ENCODE results near the gene KMT2B.

Gene KMT2B

DNA sequence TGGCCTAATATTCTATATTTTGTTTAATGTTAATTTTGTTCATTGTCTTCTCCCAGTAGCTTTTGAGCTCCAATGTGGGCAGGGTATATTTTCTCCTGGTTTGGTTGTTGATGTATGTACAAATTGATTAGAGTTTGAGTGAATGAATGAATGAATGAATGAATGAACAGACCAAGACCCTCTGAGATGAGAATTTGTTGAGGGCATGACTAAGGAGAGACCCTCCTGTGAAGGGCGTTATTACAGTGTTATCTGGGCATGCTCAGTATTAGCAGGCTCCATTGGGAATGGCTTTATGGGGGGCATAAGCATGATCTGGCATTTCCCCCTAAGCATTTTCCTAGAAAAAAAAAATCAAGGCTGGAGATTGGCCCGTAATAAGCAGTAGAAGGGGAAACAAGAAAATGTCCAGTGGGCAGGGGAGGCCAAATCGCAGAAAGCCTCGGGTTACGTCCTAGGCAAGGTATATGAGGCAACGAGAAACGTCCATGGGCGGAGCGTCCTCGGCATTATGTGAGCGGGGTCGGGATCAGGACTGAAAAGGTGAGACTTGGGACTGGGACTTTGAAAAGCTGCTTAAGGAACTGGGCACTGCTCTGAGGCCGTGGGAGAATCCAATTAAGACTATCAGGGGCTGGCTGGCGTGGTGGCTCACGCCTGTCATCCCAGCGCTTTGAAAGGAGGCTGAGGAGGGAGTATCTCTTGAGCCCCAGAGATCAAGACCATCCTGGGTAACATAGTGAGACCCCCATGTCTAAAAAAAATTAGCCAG lies 56.7 kb downstream of the KMT2B start:
- CTCF ChIA-PET: interaction anchor here (0.7 to 1.8 kb wide), 5 partner anchors 9 to 294 kb away, joined by 3 to 5 read pairs (median 3); partner anchors contain the start of genes PSENEN and U2AF1L4
- POLR2A ChIA-PET: interaction anchor here (0.5 to 3.8 kb wide), 10 partner anchors 9 to 512 kb away, joined by 3 to 39 read pairs (median 7); partner anchors contain the start of genes IGFLR1, LIN37, PSENEN and U2AF1L4
- TF ChIP-seq ZNF623 (tag by site-specific recombination; IDR thresholded peaks at IDR 0.05): no peak
- no peak for TF ChIP-seq GLI4 (tag by site-specific recombination; IDR thresholded peaks at IDR 0.05)
- TF ChIP-seq, protein P1, sequence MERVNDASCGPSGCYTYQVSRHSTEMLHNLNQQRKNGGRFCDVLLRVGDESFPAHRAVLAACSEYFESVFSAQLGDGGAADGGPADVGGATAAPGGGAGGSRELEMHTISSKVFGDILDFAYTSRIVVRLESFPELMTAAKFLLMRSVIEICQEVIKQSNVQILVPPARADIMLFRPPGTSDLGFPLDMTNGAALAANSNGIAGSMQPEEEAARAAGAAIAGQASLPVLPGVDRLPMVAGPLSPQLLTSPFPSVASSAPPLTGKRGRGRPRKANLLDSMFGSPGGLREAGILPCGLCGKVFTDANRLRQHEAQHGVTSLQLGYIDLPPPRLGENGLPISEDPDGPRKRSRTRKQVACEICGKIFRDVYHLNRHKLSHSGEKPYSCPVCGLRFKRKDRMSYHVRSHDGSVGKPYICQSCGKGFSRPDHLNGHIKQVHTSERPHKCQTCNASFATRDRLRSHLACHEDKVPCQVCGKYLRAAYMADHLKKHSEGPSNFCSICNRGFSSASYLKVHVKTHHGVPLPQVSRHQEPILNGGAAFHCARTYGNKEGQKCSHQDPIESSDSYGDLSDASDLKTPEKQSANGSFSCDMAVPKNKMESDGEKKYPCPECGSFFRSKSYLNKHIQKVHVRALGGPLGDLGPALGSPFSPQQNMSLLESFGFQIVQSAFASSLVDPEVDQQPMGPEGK (tag by site-specific recombination; IDR thresholded peaks at IDR 0.05): peak; percentile 21; the same call in 1 of the 2 replicates
- TF ChIP-seq ZNF24 (tag by site-specific recombination; IDR thresholded peaks at IDR 0.05): peak; percentile 99
- TF ChIP-seq PRDM4 (tag by site-specific recombination; IDR thresholded peaks at IDR 0.05): peak; percentile 71; the same call in 1 of the 2 replicates
- TF ChIP-seq GLIS2 (tag by site-specific recombination; IDR thresholded peaks at IDR 0.05): no peak
- TF ChIP-seq ZNF311 (tag by site-specific recombination; IDR thresholded peaks at IDR 0.05; ENCODE audit: borderline replicate concordance): no peak
- TF ChIP-seq SP7 (tag by site-specific recombination; IDR thresholded peaks at IDR 0.05): no peak
- TF ChIP-seq ZNF529 (tag by site-specific recombination; IDR thresholded peaks at IDR 0.05; ENCODE audit: insufficient replicate concordance): no peak
- TF ChIP-seq, protein P2, sequence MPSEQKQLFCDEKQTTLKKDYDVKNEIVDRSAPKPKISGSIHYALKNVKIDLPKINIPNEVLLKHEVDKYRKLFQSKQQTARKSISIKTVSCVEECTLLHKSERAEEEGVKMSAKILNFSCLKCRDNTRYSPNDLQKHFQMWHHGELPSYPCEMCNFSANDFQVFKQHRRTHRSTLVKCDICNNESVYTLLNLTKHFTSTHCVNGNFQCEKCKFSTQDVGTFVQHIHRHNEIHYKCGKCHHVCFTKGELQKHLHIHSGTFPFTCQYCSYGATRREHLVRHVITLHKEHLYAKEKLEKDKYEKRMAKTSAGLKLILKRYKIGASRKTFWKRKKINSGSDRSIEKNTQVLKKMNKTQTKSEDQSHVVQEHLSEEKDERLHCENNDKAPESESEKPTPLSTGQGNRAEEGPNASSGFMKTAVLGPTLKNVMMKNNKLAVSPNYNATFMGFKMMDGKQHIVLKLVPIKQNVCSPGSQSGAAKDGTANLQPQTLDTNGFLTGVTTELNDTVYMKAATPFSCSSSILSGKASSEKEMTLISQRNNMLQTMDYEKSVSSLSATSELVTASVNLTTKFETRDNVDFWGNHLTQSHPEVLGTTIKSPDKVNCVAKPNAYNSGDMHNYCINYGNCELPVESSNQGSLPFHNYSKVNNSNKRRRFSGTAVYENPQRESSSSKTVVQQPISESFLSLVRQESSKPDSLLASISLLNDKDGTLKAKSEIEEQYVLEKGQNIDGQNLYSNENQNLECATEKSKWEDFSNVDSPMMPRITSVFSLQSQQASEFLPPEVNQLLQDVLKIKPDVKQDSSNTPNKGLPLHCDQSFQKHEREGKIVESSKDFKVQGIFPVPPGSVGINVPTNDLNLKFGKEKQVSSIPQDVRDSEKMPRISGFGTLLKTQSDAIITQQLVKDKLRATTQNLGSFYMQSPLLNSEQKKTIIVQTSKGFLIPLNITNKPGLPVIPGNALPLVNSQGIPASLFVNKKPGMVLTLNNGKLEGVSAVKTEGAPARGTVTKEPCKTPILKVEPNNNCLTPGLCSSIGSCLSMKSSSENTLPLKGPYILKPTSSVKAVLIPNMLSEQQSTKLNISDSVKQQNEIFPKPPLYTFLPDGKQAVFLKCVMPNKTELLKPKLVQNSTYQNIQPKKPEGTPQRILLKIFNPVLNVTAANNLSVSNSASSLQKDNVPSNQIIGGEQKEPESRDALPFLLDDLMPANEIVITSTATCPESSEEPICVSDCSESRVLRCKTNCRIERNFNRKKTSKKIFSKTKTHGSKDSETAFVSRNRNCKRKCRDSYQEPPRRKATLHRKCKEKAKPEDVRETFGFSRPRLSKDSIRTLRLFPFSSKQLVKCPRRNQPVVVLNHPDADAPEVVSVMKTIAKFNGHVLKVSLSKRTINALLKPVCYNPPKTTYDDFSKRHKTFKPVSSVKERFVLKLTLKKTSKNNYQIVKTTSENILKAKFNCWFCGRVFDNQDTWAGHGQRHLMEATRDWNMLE (tag by site-specific recombination; conservative IDR thresholded peaks at IDR 0.05; ENCODE audit: low read depth): no peak
- no peak for TF ChIP-seq ZFP3 (tag by site-specific recombination; IDR thresholded peaks at IDR 0.05; ENCODE audit: low read depth)
- TF ChIP-seq, protein P3, sequence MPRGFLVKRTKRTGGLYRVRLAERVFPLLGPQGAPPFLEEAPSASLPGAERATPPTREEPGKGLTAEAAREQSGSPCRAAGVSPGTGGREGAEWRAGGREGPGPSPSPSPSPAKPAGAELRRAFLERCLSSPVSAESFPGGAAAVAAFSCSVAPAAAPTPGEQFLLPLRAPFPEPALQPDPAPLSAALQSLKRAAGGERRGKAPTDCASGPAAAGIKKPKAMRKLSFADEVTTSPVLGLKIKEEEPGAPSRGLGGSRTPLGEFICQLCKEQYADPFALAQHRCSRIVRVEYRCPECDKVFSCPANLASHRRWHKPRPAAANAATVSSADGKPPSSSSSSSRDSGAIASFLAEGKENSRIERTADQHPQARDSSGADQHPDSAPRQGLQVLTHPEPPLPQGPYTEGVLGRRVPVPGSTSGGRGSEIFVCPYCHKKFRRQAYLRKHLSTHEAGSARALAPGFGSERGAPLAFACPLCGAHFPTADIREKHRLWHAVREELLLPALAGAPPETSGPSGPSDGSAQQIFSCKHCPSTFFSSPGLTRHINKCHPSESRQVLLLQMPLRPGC (tag by site-specific recombination; IDR thresholded peaks at IDR 0.05): 0 out of 2 replicates have a peak, but pooled peaks have one; percentile 13
- peak; percentile 32; the same call in 1 of the 2 replicates for TF ChIP-seq REST (tag by site-specific recombination; IDR thresholded peaks at IDR 0.05)
- TF ChIP-seq ZNF10 (tag by site-specific recombination; IDR thresholded peaks at IDR 0.05): peak; percentile 88
- no peak for TF ChIP-seq ZNF341 (tag by site-specific recombination; IDR thresholded peaks at IDR 0.05; ENCODE audit: low read depth)
- TF ChIP-seq REPIN1 (tag by site-specific recombination; IDR thresholded peaks at IDR 0.05; ENCODE audit: low read depth): no peak
- peak; percentile 65 for TF ChIP-seq ZBTB17 (tag by site-specific recombination; IDR thresholded peaks at IDR 0.05)

More for the DNA sequence above, 56.7 kb downstream of the KMT2B start:
- Histone ChIP-seq H3K27ac (ENCODE audit: extremely low read depth, low read depth, low read length) (no peak overlapping the region), H3K9me3 (ENCODE audit: control insufficient read depth, insufficient read depth, low read depth, low read length) (no peaks in the 10 kb centered on the region), H3K36me3 (ENCODE audit: control insufficient read depth in 2 of 2, insufficient read depth in 1 of 2, low read length in 2 of 2) (peaks cover 14 to 26% of the 10 kb centered on the region in 2 experiments), H3K4me3 (ENCODE audit: low read depth, low read length) (peak overlapping the region; percentile 21), H3K4me1 (ENCODE audit: control insufficient read depth, insufficient read depth, low read length) (peaks cover 24% of the 10 kb centered on the region)
